Calu3 (cell line): ENCODE results near the gene HMGXB4. TPM values are rescaled to one million over a fixed set of nuclear protein-coding genes. Genes with fewer than 3 reads are reported as not detected.

Experiments
- BruUV-seq: library from RNA; stranded (reverse); fragments of 400-500 nt; replicated peaks from 2 replicates; lab custom pipeline; 2021; lab: Mats Ljungman, UMichigan
- CTCF ChIA-PET: fragments of 300-600 bp; sonication (Branson Sonifier 250); formaldehyde crosslinking; loops from one replicate; lab custom pipeline; 2022; ENCODE audit warnings: antibody characterized with exemption; lab: Charles Lee
- DNase-seq: peaks from one replicate; pipeline ENCODE4 v3.0.0; 2022
- H3K27ac Mint-ChIP-seq: one replicate; pipeline ENCODE4 v1.8.0; 2022; ENCODE audit warnings: mixed read lengths; ENCODE audit not compliant: unreplicated experiment
- H3K27me3 Mint-ChIP-seq: one replicate; pipeline ENCODE4 v1.8.0; 2022; ENCODE audit warnings: mixed read lengths; ENCODE audit not compliant: unreplicated experiment
- H3K36me3 Mint-ChIP-seq: one replicate; pipeline ENCODE4 v1.8.0; 2022; ENCODE audit warnings: mild to moderate bottlenecking, moderate library complexity, mixed read lengths; ENCODE audit not compliant: insufficient read depth, unreplicated experiment
- H3K4me1 Mint-ChIP-seq: one replicate; pipeline ENCODE4 v1.8.0; 2022; ENCODE audit warnings: mild to moderate bottlenecking, low read depth, mixed read lengths; ENCODE audit not compliant: unreplicated experiment
- H3K4me3 Mint-ChIP-seq: one replicate; pipeline ENCODE4 v1.8.0; 2022; ENCODE audit warnings: mild to moderate bottlenecking, low read depth, moderate library complexity, mixed read lengths; ENCODE audit not compliant: unreplicated experiment
- H3K9me3 Mint-ChIP-seq: one replicate; pipeline ENCODE4 v1.8.0; 2022; ENCODE audit warnings: low read depth, mixed read lengths; ENCODE audit not compliant: unreplicated experiment
- intact Hi-C: fragments of 100-400 bp; cut with micrococcal nuclease; formaldehyde crosslinking; loops from one replicate; pipeline ENCODE4 v1.10.0; 2022; ENCODE audit not compliant: unreplicated experiment
- total RNA-seq: library from RNA; stranded (reverse); gene quantifications from 2 replicates; pipeline ENCODE4 v1.2.3, GENCODE V29; 2022
- TF ChIP-seq, protein P1 (sequence below): fragments of 200-600 bp; IDR thresholded peaks from one replicate; pipeline ENCODE4 v1.8.0; 2022; ENCODE audit warnings: antibody characterized with exemption; ENCODE audit not compliant: unreplicated experiment

Gene HMGXB4
- total RNA-seq, 1 experiment from 2014 or later = 37.5 TPM

DNA sequence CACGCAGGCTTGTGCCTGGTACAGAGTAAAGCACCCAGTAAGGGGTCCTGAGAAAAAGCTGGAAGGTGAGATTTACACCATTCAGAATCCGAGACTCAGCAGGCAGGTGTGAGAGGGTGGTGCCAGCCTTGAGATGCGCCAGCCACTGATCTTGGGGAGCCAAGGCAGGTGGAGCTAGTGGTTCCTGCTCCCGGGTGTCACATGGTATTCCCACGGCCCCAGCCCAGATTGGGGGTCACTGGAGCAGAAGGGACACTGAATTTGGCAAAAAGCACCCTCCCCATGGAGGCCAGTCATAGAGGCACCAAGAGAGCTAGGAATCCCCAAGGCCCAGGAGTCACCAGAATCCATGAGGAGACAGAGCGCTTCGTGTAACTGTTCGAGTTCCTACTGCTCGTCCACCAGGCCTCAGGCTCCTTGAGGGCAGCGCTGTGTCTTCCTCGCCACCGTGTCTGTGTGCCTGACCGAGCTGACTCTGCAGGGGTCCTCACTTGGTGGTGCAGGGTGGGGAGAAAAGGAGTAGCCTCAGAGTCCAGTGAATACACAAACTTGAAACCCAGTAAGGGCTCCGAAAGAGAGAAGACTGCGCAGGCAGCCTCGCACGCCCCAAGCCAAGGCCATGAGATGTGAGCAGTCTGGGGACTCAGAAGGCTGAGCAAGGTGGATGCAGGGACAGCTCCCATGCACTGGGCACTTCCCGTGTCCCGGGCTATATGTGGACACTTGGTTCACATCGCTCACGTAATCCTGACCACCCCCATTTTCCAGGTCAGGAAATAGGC, 70.6 kb downstream of the HMGXB4 start:
- intact Hi-C loops = no loop called here
- no peaks in the 10 kb centered on the region for H3K4me1 Mint-ChIP-seq
- no peak overlapping the region for H3K4me3 Mint-ChIP-seq
- no TSS peak for BruUV-seq
- TF ChIP-seq, protein P1, sequence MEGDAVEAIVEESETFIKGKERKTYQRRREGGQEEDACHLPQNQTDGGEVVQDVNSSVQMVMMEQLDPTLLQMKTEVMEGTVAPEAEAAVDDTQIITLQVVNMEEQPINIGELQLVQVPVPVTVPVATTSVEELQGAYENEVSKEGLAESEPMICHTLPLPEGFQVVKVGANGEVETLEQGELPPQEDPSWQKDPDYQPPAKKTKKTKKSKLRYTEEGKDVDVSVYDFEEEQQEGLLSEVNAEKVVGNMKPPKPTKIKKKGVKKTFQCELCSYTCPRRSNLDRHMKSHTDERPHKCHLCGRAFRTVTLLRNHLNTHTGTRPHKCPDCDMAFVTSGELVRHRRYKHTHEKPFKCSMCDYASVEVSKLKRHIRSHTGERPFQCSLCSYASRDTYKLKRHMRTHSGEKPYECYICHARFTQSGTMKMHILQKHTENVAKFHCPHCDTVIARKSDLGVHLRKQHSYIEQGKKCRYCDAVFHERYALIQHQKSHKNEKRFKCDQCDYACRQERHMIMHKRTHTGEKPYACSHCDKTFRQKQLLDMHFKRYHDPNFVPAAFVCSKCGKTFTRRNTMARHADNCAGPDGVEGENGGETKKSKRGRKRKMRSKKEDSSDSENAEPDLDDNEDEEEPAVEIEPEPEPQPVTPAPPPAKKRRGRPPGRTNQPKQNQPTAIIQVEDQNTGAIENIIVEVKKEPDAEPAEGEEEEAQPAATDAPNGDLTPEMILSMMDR = no peak
- no peaks in the 10 kb centered on the region for H3K9me3 Mint-ChIP-seq
- no peak for DNase-seq
- no peak overlapping the region for H3K27ac Mint-ChIP-seq
- H3K27me3 Mint-ChIP-seq = no peaks in the 10 kb centered on the region
- CTCF ChIA-PET = interaction anchor here (1.1 kb wide), 1 partner anchor 28 kb away, joined by 3 read pairs; the partner anchor contains the start of gene TOM1
- peaks cover 55% of the 10 kb centered on the region for H3K36me3 Mint-ChIP-seq

DNA sequence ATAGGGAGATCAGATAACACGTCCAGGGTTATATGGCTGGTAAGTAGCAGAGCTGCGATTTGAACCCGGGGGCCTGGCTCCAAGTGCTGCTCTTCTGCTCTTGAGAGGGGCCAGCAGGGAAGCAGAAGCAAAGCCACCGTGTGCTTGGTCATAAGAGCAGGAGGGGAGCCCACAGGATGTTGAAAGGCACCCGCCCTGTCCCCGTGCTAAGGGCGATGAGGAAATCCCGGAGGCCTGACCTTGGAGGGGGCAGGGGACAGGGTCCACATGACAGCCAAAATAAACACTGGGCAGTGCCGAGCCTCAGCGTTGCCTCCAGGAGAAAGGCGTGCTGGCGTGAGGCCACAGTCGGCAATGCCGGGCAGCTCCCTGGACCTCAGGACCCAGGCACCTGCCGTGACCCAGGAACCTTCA, 71.2 kb downstream of the HMGXB4 start:
- TF ChIP-seq, protein P1 = no peak
- no peak for DNase-seq
- Mint-ChIP-seq H3K27me3 (no peaks in the 10 kb centered on the region), H3K4me1 (no peaks in the 10 kb centered on the region), H3K27ac (no peak overlapping the region), H3K36me3 (peaks cover 49% of the 10 kb centered on the region), H3K4me3 (no peak overlapping the region), H3K9me3 (no peaks in the 10 kb centered on the region)
- intact Hi-C loops = no loop called here
- CTCF ChIA-PET = interaction anchor here (1.1 kb wide), 1 partner anchor 29 kb away, joined by 3 read pairs; the partner anchor contains the start of gene TOM1
- no TSS peak for BruUV-seq

DNA sequence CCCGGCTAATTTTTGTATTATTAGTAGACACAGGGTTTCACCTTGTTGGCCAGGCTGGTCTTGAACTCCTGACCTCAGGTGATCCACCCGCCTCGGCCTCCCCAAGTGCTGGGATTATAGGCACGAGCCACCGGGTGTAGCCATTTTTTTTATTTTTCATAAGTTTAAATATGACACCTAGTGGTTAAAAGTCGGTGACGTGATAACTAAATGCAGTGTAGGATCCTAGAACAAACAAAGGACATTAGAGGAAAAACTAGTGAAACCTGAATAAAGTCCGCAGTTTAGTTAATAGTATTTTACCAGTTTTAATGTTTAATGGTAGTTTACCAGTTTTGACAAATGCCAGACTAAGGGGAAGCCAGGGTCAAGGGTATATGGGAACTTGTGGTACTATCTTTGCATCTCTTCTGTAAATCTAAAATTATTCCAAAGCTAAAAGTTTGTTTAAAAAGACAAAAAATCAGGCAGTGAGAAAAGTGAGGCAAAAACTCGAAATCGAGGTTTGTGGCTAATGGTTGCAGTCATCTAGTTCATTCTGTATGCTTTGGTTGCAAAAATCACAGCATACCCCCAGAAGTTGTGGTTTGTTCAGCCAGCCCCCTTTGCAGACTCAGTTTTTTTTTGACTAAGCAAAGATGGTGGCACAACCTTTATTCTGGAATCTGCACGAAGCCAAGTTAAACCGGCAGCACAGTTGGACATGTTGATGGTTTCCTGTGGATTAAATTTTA, 72.0 kb downstream of the HMGXB4 start:
- BruUV-seq = no TSS peak
- peaks cover 47% of the 10 kb centered on the region for H3K36me3 Mint-ChIP-seq
- H3K4me1 Mint-ChIP-seq = no peaks in the 10 kb centered on the region
- CTCF ChIA-PET = no interaction called here
- DNase-seq = no peak
- H3K9me3 Mint-ChIP-seq = no peaks in the 10 kb centered on the region
- intact Hi-C loops = no loop called here
- H3K27ac Mint-ChIP-seq = no peak overlapping the region
- TF ChIP-seq, protein P1 = no peak
- no peak overlapping the region for H3K4me3 Mint-ChIP-seq
- H3K27me3 Mint-ChIP-seq = no peaks in the 10 kb centered on the region

DNA sequence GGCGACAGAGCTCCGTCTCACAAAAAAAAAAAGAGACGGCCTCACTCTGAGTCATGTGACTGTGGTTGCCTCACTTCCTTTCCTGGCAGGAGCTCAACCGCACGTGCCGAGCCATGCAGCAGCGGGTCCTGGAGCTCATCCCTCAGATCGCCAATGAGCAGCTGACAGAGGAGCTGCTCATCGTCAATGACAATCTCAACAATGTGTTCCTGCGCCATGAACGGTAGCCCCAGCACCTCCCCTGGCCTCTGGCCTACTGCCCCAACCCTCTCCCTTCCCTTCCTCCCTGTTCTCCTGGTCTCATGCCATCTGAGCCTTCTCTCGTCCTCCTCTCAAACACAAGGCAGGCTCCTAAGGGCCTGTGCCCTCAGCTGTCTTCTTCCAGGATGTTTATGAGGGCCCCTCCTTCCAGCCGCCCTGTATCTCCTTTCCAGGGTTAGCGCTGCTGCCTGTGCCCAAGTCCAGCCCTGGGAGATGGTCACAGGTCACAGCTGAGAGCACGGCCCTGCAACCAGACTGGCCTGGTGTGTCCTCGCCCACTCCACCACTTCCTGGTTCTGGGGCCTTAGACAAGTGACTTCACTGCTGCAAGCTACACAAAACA, 73.1 kb downstream of the HMGXB4 start:
- no TSS peak for BruUV-seq
- no peak for DNase-seq
- Mint-ChIP-seq H3K27ac (no peak overlapping the region), H3K4me1 (no peaks in the 10 kb centered on the region), H3K9me3 (no peaks in the 10 kb centered on the region), H3K4me3 (no peak overlapping the region), H3K36me3 (peaks cover 38% of the 10 kb centered on the region), H3K27me3 (no peaks in the 10 kb centered on the region)
- CTCF ChIA-PET = interaction anchor here (0.7 to 0.8 kb wide), 2 partner anchors 14 to 31 kb away, joined by 3 read pairs; partner anchors contain the start of gene TOM1
- TF ChIP-seq, protein P1 = no peak
- intact Hi-C loops = no loop called here
